ENCODE results near the gene EDC4. TPM values are rescaled to one million over a fixed set of nuclear protein-coding genes. Genes with fewer than 3 reads are reported as not detected.

EDC4 gene
- total RNA-seq, 1 experiment from 2014 or later = 106 TPM

DNA sequence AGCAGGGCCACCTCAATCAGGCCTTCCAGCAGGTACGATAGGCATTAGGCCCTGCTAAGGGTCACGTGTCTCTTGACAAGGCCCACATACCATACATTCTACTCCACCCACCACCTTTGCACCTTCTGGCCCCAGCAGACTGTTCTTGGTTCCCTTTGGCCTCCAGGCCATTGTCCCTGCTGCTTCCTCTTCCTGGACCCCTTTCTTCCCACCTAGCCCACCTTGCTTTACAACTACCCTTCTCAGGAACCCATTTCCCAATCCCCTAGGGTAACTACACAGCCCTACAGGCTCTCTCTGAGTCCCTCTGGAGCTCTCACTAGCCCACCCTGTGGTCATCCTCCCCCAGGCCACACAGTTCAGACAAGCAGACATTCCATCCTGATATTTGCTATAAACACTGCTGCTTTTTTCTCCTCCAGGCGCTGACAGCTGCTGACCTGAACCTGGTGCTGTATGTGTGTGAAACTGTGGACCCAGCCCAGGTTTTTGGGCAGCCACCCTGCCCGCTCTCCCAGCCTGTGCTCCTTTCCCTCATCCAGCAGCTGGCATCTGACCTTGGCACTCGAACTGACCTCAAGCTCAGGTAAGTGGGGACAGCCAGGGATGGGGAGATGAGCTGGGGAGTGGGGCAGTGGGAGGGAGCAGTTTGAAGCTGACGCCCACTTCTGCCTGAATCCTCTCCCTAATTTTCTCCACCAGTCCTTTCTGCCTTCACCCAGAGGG is 10.5 kb downstream of the EDC4 start:
- Histone ChIP-seq H3K4me1 (ENCODE audit: insufficient read depth, low read length) (no peaks in the 10 kb centered on the region), H2BK15ac (ENCODE audit: low read depth, low read length) (no peak overlapping the region), H3K4me2 (ENCODE audit: insufficient read depth, insufficient read length, low read length) (no peak overlapping the region), H3K27me3 (ENCODE audit: insufficient read depth, low read length) (no peaks in the 10 kb centered on the region), H4K91ac (ENCODE audit: insufficient read length, low read depth, low read length) (no peak overlapping the region), H3K27ac (ENCODE audit: insufficient read length, low read depth, low read length) (no peak overlapping the region), H2BK20ac (ENCODE audit: low read depth, low read length, poor library complexity, severe bottlenecking) (no peak overlapping the region), H3K56ac (ENCODE audit: insufficient read length, low read depth, low read length) (no peak overlapping the region), H3K79me2 (ENCODE audit: insufficient read depth, low read length) (no peaks in the 10 kb centered on the region), H2AFZ (ENCODE audit: low read length) (no peak overlapping the region), H3K9me3 (ENCODE audit: control insufficient read depth, low read depth, low read length) (no peaks in the 10 kb centered on the region), H2AK5ac (ENCODE audit: insufficient read length, low read length) (no peak overlapping the region), H2BK12ac (ENCODE audit: insufficient read length, low read depth, low read length) (no peak overlapping the region), H3K23ac (ENCODE audit: insufficient read length, low read depth, low read length) (no peak overlapping the region), H2BK5ac (ENCODE audit: insufficient read length, low read length) (no peak overlapping the region), H3T11ph (ENCODE audit: low read length) (no peak overlapping the region), H3K23me2 (ENCODE audit: insufficient read length, low read depth, low read length, poor library complexity, severe bottlenecking) (no peaks in the 10 kb centered on the region), H4K20me1 (ENCODE audit: control insufficient read depth, insufficient read depth, insufficient read length) (no peaks in the 10 kb centered on the region), H4K8ac (replicated peaks; ENCODE audit: insufficient read length, low read depth, low read length) (no peak overlapping the region), H4K5ac (ENCODE audit: insufficient read length, low read depth, low read length) (no peak overlapping the region), H3K18ac (ENCODE audit: insufficient read length, low read depth, low read length) (no peak overlapping the region), H2BK120ac (ENCODE audit: low read depth, low read length, poor library complexity, severe bottlenecking) (no peak overlapping the region), H3K9ac (ENCODE audit: extremely low read depth, insufficient read length, low read length) (no peak overlapping the region), H3K14ac (ENCODE audit: insufficient read depth, low read length) (no peak overlapping the region; the same call in 1 of the 2 replicates), H3K4ac (ENCODE audit: low read depth, low read length) (no peak overlapping the region), H3K79me1 (ENCODE audit: insufficient read depth, low read depth, low read length, poor library complexity, severe bottlenecking) (no peaks in the 10 kb centered on the region)
- Mint-ChIP-seq H3K4me1 (peaks cover 13 to 28% of the 10 kb centered on the region in 2 experiments), H3K4me3 (peak overlapping the region in 1 of 2 experiments; percentile 38; a peak in 1 of 5 replicates), H3K27ac (peak overlapping the region; percentile 29 to 75 (median 68); a peak in 3 of 7 replicates), H3K27me3 (ENCODE audit: low read depth) (no peaks in the 10 kb centered on the region; the same call in none of the 2 replicates), H3K36me3 (ENCODE audit: insufficient read depth in 1 of 3, low read depth in 3 of 3) (peaks cover 25 to 55% (median 55%) of the 10 kb centered on the region in 3 experiments), H3K9me3 (no peaks in the 10 kb centered on the region)
- TF ChIP-seq, protein P1, sequence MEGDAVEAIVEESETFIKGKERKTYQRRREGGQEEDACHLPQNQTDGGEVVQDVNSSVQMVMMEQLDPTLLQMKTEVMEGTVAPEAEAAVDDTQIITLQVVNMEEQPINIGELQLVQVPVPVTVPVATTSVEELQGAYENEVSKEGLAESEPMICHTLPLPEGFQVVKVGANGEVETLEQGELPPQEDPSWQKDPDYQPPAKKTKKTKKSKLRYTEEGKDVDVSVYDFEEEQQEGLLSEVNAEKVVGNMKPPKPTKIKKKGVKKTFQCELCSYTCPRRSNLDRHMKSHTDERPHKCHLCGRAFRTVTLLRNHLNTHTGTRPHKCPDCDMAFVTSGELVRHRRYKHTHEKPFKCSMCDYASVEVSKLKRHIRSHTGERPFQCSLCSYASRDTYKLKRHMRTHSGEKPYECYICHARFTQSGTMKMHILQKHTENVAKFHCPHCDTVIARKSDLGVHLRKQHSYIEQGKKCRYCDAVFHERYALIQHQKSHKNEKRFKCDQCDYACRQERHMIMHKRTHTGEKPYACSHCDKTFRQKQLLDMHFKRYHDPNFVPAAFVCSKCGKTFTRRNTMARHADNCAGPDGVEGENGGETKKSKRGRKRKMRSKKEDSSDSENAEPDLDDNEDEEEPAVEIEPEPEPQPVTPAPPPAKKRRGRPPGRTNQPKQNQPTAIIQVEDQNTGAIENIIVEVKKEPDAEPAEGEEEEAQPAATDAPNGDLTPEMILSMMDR (conservative IDR thresholded peaks at IDR 0.05) = no peak
- no CpG with 5 or more reads among the region's 6 CpGs for WGBS (ENCODE audit: extremely low coverage, insufficient read length, low lambda C conversion rate)
- no peak for DNase-seq

Data from H9 (cell line).